ENCODE data around the gene EIF3A. TPM values are rescaled to one million over a fixed set of nuclear protein-coding genes. Genes with fewer than 3 reads are reported as not detected.

EIF3A gene, protein sequence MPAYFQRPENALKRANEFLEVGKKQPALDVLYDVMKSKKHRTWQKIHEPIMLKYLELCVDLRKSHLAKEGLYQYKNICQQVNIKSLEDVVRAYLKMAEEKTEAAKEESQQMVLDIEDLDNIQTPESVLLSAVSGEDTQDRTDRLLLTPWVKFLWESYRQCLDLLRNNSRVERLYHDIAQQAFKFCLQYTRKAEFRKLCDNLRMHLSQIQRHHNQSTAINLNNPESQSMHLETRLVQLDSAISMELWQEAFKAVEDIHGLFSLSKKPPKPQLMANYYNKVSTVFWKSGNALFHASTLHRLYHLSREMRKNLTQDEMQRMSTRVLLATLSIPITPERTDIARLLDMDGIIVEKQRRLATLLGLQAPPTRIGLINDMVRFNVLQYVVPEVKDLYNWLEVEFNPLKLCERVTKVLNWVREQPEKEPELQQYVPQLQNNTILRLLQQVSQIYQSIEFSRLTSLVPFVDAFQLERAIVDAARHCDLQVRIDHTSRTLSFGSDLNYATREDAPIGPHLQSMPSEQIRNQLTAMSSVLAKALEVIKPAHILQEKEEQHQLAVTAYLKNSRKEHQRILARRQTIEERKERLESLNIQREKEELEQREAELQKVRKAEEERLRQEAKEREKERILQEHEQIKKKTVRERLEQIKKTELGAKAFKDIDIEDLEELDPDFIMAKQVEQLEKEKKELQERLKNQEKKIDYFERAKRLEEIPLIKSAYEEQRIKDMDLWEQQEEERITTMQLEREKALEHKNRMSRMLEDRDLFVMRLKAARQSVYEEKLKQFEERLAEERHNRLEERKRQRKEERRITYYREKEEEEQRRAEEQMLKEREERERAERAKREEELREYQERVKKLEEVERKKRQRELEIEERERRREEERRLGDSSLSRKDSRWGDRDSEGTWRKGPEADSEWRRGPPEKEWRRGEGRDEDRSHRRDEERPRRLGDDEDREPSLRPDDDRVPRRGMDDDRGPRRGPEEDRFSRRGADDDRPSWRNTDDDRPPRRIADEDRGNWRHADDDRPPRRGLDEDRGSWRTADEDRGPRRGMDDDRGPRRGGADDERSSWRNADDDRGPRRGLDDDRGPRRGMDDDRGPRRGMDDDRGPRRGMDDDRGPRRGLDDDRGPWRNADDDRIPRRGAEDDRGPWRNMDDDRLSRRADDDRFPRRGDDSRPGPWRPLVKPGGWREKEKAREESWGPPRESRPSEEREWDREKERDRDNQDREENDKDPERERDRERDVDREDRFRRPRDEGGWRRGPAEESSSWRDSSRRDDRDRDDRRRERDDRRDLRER (N-terminal part only)
- 136 to 163 TPM (median 156 TPM) in 5 replicates for total RNA-seq (2022; extraction: Qiagen RNA extraction; ENCODE audit: low read depth)

DNA sequence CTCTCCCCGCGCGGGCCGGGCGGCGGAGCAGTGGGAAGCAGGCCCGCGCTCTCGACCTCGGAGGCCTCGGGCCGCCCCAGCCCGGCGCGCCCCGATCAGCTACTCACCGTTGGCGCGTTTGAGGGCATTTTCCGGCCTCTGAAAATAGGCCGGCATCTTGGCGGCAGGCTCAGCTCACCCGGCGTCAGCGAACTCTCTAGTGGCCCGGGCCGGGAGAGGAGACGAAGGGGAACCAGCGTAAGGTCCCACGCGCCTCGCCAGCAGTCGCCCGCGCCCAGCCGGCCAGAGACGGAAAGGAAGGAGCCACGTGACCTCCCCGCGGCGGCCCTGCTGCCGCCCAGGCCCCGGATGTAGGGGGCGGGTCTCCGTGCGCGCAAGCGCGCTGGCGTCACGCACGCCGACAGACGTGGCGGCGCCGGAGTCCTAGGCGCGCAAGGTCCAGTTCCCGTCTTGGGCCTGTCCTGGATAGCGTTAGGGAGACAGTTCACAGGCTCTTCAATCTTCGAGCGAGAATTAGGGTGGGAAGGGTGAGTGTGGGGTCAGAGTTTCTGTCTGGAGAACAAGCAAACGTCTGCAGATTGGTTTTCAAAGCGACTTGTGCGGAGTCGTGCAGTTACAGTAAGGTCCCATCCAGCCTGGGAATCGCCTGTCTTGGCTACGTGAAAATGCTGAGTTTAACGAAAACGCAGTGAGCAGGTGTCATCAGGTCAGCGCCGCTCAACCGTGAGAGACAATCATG is at the start of gene EIF3A:
Gene EIF3A, minus strand, starts transcription at position 297 of the 739 bp plus-strand sequence. Its CDS starts 141 bp downstream, at position 156.

DNA sequence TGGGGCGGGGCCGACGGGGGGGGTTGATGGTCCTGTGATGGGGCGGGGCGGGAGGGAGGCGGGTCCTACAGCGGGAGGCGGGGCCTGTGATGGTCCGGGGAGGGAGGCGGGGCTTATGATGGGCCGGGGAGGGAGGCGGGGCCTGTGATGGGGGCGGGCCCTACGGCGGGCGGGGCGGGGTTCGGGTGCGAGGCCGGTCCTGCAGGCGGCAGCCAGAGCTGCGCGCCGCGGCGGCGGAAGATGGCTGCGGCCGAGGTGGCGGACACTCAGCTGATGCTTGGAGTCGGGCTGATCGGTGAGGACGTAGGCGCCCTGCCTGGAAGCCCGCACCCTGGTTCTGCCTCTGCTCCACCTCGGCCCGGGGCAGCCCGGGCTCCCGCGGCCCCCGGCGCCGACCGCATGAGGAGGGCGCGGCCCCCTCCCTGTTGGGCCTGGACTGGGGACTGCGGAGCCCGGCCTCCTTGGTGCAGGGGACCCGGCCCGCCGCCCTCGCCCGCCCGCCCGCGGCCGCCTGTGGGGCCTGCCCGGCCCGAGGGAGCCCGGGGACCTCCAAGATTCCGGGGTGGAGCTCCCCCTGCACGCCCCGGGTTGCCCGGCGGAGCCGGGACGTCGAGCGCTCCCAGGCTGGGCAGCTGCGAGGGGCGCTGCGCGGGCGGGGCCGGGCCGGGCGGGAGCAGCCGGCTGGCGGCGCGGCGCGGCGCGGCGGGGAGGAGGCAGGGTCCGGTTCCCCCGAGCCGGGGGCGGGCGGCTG is 23.5 kb upstream of the EIF3A start, which contains the start of gene DENND10:
Gene DENND10, plus strand, starts transcription at position 211 of the 751 bp plus-strand sequence. Its CDS starts 30 bp downstream, at position 241.

DNA sequence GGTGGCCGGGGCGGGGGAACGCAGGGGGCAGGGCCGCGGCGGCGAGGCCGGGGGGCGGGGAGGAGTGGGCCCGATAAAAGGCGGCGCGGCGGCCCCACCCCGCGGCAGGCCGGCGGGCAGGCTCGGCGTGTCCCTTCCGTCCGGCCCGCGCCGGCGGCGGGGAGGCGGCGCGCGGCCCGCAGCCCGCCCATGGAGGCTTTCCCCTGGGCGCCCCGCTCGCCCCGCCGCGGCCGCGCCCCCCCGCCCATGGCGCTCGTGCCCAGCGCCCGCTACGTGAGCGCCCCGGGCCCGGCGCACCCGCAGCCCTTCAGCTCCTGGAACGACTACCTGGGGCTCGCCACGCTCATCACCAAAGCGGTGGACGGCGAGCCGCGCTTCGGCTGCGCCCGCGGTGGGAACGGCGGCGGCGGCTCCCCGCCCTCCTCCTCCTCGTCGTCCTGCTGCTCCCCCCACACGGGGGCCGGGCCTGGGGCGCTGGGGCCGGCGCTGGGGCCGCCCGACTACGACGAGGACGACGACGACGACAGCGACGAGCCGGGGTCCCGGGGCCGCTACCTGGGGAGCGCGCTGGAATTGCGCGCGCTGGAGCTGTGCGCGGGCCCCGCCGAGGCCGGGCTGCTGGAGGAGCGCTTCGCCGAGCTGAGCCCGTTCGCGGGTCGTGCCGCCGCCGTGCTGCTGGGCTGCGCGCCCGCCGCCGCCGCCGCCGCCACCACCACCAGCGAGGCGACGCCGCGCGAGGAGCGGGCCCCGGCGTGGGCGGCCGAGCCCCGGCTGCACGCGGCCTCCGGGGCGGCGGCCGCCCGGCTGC is 50.8 kb downstream of the EIF3A start, which contains the start of gene NANOS1:
Gene NANOS1, plus strand, starts transcription at position 102 of the 808 bp plus-strand sequence. Its CDS starts 88 bp downstream, at position 190.

Other genes with a start within 250 kb of the EIF3A start
- gene NANOS1, start 51.1 kb downstream of the EIF3A start, total RNA-seq (2022; extraction: Qiagen RNA extraction; ENCODE audit: low read depth), result 2.4 to 3.1 TPM (median 2.8 TPM) in 5 replicates
- gene DENND10, start 23.3 kb upstream of the EIF3A start, total RNA-seq (2022; extraction: Qiagen RNA extraction; ENCODE audit: low read depth), result 47.7 to 60.1 TPM (median 58.7 TPM) in 5 replicates
- 46.0 to 53.8 TPM (median 51.0 TPM) in 5 replicates for gene SFXN4, start 84.9 kb upstream of the EIF3A start, total RNA-seq (2022; extraction: Qiagen RNA extraction; ENCODE audit: low read depth)
- gene PRDX3, start 98.0 kb upstream of the EIF3A start, total RNA-seq (2022; extraction: Qiagen RNA extraction; ENCODE audit: low read depth), result 281 to 353 TPM (median 322 TPM) in 5 replicates
- gene GRK5, start 126.8 kb upstream of the EIF3A start, total RNA-seq (2022; extraction: Qiagen RNA extraction; ENCODE audit: low read depth), result 11.3 to 14.6 TPM (median 13.4 TPM) in 5 replicates